NCI-H2196 (cell line): ENCODE results near the gene RAB11FIP5.

ENCODE experiments used
- DNase-seq: peaks from one replicate; lab custom pipeline; 2025; ENCODE audit not compliant: unreplicated experiment; lab: John Stamatoyannopoulos, UW

Gene RAB11FIP5

GRCh38 chr2:73088211-73088610 is 24.5 kb downstream of the RAB11FIP5 start:
- DNase-seq: no peak

GRCh38 chr2:73087311-73087710 is 25.4 kb downstream of the RAB11FIP5 start:
- DNase-seq: no peak

- DNase-seq: peak; percentile 65
Measured at GRCh38 chr2:73085691-73086090, 27.1 kb downstream of the RAB11FIP5 start.

GRCh38 chr2:73084971-73085370 is 27.8 kb downstream of the RAB11FIP5 start:
- DNase-seq: no peak

- DNase-seq: no peak
Measured at GRCh38 chr2:73083886-73084800, 28.6 kb downstream of the RAB11FIP5 start.

- no peak for DNase-seq
Measured at GRCh38 chr2:73082523-73083410, 30.0 kb downstream of the RAB11FIP5 start.

GRCh38 chr2:73081181-73081671 is 31.5 kb downstream of the RAB11FIP5 start:
- DNase-seq: no peak

GRCh38 chr2:73080321-73081131 is 32.2 kb downstream of the RAB11FIP5 start:
- DNase-seq: no peak

GRCh38 chr2:73079636-73080035 is 33.1 kb downstream of the RAB11FIP5 start:
- no peak for DNase-seq

GRCh38 chr2:73078457-73079411 is 34.0 kb downstream of the RAB11FIP5 start:
- DNase-seq: no peak

- no peak for DNase-seq
Measured at GRCh38 chr2:73077424-73077795, 35.3 kb downstream of the RAB11FIP5 start.

- no peak for DNase-seq
Measured at GRCh38 chr2:73076701-73077423, 35.9 kb downstream of the RAB11FIP5 start.

GRCh38 chr2:73075477-73076373 is 37.0 kb downstream of the RAB11FIP5 start:
- no peak for DNase-seq

GRCh38 chr2:73074110-73075069 is 38.4 kb downstream of the RAB11FIP5 start:
- no peak for DNase-seq

- DNase-seq: no peak
Measured at GRCh38 chr2:73072416-73072815, 40.3 kb downstream of the RAB11FIP5 start.

GRCh38 chr2:73072129-73072395 is 40.7 kb downstream of the RAB11FIP5 start:
- no peak for DNase-seq
